Loucy (cell line): ENCODE results near the gene DAW1.

Experiments
- CTCF ChIP-seq: fragments of 200-600 bp; sonication (generic); conservative IDR thresholded peaks from 2 replicates; pipeline ENCODE4 v1.5.1; 2014; ENCODE audit warnings: mild to moderate bottlenecking, antibody characterized with exemption, low read length
- EZH2phosphoT487 ChIP-seq: fragments of 200-600 bp; IDR thresholded peaks from 2 replicates; pipeline ENCODE4 v1.6.1; 2018; ENCODE audit warnings: antibody characterized with exemption, mild to moderate bottlenecking, moderate library complexity, borderline replicate concordance

DNA sequence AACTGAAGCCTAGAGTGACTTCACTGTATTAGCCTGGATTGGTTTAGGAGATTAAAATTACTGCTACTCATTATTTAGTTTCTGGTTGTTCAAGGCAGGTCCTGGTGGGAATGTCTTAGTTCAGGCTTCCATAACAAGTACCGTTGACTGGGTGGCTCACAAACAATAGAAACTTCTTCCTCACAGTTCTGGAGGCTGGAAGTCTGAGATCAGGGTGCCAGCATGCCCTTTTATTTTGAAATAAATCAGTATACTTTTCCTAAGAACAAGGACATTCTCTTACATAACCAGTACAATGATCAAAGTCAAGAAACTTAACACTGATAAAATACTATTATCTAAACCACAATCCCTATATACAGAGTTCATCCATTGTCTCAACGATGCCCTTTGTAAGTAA is 4.0 kb upstream of the DAW1 start:
- TF ChIP-seq CTCF: no peak
- TF ChIP-seq EZH2phosphoT487: no peak
